Ovary (tissue), 9 donors: ENCODE results near the gene TARS3. TPM values are rescaled to one million over a fixed set of nuclear protein-coding genes. Genes with fewer than 3 reads are reported as not detected.

Experiments
- DNase-seq, 5 donors: peaks; one replicate each; pipeline ENCODE4 v3.0.0-alpha.2; 2019 to 2020
- H3K27ac ChIP-seq, 2 donors: fragments of 200-600 bp; one replicate each; pipeline versions ENCODE4 v1.5.1 to v1.8.0; 2019 to 2022
- H3K27me3 ChIP-seq: fragments of 200-600 bp; one replicate; pipeline ENCODE4 v1.8.0; 2022
- H3K36me3 ChIP-seq: fragments of 200-600 bp; sonication (generic); one replicate; pipeline ENCODE4 v1.5.1; 2019
- H3K4me1 ChIP-seq: one replicate; pipeline ENCODE4 v1.8.1; 2013; ENCODE audit warnings: mild to moderate bottlenecking, moderate library complexity; ENCODE audit not compliant: insufficient read depth
- H3K4me3 ChIP-seq: fragments of 200-600 bp; sonication (generic); one replicate; pipeline ENCODE4 v1.5.1; 2017
- H3K9me3 ChIP-seq, 2 donors: fragments of 200-600 bp in 1 of 2; sonication (generic) in 1 of 2; one replicate each; pipeline versions ENCODE4 v1.5.1 to v1.8.1; 2013 to 2019; ENCODE audit warnings: mild to moderate bottlenecking in 1 of 2, moderate library complexity in 1 of 2
- EP300 ChIP-seq: sonication (generic); formaldehyde crosslinking; IDR thresholded peaks from one replicate; pipeline ENCODE4 v1.6.1; 2017; ENCODE audit warnings: antibody characterized with exemption
- POLR2A ChIP-seq: fragments of 450-650 bp; IDR thresholded peaks from one replicate; pipeline ENCODE4 v1.6.1; 2017; ENCODE audit warnings: antibody characterized with exemption, mild to moderate bottlenecking, moderate library complexity
- WGBS, 3 donors: extraction: QIAGEN DNeasy Blood & Tissue Kit in 1 of 3; methylation state at CpG; one replicate each; pipeline versions ENCODE4 v1.1.5 to v1.1.7; 2013 to 2017; 5-methylcytosine and 5-hydroxymethylcytosine counted together
- intact Hi-C, 4 donors: fragments of 100-400 bp; cut with DNase I; formaldehyde crosslinking; loops; one replicate each; pipeline versions ENCODE4 v1.11.0 to v1.15.1; 2022 to 2023
- polyA plus RNA-seq, 2 donors: library from polyadenylated mRNA; stranded (reverse); fragments of 200-250 nt in 1 of 2; fragments of 350-450 nt in 1 of 2; fragmentation: Illumina TruSeq in 1 of 2; extraction: RNeasy Lipid Tissue Mini Kit (QIAGEN cat#74804) in 1 of 2; gene quantifications; one replicate each; pipeline ENCODE4 v1.2.3, GENCODE V29; 2013 to 2014
- total RNA-seq, 7 donors: library from RNA; depleted of rRNA in 2 of 7; stranded (reverse); fragments of >200 nt in 2 of 7; fragmentation: NEBNext Ultra II Directional in 3 of 7; extraction: Animal tissue kit (Norgen Biotek cat#: 25700) in 3 of 7; gene quantifications; one replicate each; pipeline versions ENCODE4 v1.1.0 to v1.2.4, GENCODE V29; 2016 to 2023
- TF ChIP-seq, protein P1 (sequence below), 3 donors: fragments of 450-650 bp in 2 of 3; fragments of 200-600 bp in 1 of 3; IDR thresholded peaks; one replicate each; pipeline versions ENCODE4 v1.5.1 to v1.8.0; 2016 to 2022; ENCODE audit warnings: antibody characterized with exemption in 3 of 3, mild to moderate bottlenecking in 1 of 3
- donor health status: DM: no; HTN: no; CAD: no; lungs with moderate emphysema.
- donor health status: DM: no; HTN: no; CAD: no.
- donor health status: Bipolar disorder and iron deficiency.
- donor health status: DM: yes; HTN: yes; CAD: no.
- donor health status: DM: no; HTN: no; CAD: no.
- donor health status: DM: yes; HTN: yes; CAD: no.

Gene TARS3
- total and polyA plus RNA-seq, 9 donors, result 10.1 to 23.5 (median 15.3) TPM

DNA sequence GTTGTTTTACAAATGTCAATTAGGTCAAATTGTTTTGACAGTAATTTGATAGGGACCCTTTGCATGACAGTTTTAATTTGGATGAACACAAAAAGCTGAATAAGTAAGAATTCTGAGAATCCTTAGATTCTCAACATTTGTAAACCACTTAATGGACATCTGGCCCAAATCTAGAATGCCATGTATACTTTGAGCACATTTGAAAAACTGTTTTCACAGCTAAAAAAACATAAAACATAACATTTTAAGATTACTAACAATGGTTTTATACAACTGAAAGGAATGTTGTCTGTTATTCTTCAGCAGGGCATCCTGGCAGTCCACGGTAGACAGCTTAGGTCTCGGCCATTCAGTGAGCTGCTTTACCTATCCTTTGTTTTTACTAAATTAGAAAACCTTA, 37.6 kb downstream of the TARS3 start:
- TF ChIP-seq EP300, result no peak
- TF ChIP-seq POLR2A, result no peak
- TF ChIP-seq, protein P1, sequence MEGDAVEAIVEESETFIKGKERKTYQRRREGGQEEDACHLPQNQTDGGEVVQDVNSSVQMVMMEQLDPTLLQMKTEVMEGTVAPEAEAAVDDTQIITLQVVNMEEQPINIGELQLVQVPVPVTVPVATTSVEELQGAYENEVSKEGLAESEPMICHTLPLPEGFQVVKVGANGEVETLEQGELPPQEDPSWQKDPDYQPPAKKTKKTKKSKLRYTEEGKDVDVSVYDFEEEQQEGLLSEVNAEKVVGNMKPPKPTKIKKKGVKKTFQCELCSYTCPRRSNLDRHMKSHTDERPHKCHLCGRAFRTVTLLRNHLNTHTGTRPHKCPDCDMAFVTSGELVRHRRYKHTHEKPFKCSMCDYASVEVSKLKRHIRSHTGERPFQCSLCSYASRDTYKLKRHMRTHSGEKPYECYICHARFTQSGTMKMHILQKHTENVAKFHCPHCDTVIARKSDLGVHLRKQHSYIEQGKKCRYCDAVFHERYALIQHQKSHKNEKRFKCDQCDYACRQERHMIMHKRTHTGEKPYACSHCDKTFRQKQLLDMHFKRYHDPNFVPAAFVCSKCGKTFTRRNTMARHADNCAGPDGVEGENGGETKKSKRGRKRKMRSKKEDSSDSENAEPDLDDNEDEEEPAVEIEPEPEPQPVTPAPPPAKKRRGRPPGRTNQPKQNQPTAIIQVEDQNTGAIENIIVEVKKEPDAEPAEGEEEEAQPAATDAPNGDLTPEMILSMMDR (IDR thresholded peaks at IDR 0.05), result no peak
- H3K9me3 ChIP-seq, result no peaks in the 10 kb centered on the region
- no peak overlapping the region for H3K27ac ChIP-seq
- H3K36me3 ChIP-seq, result no peaks in the 10 kb centered on the region
- 78 to 86% (median 79%) methylated on average over 2 of the region's 2 CpGs for WGBS, 3 donors
- DNase-seq, result no peak
- H3K4me1 ChIP-seq, result no peaks in the 10 kb centered on the region
- H3K27me3 ChIP-seq, result no peaks in the 10 kb centered on the region
- H3K4me3 ChIP-seq, result no peak overlapping the region
- intact Hi-C loops, result no loop called here

DNA sequence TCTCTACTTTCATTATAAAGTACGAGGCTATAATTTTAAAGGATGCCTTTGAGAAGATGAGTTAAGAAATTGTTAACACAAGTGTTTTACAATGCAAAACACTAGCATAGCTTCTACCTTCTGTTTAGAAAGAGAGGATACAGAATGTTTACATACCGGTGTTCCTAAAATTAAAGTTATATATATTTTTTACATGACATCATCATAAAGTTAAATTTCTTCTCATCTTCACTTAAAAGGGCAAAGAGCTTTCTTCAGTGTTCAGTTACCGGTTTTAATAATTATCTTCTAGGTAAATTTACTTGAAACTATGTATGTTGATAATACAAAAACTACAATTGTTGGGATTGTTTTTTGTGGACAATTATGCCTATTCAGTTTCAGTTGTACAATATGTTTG, 39.4 kb downstream of the TARS3 start:
- Histone ChIP-seq H3K36me3 (no peaks in the 10 kb centered on the region), H3K27ac (no peak overlapping the region), H3K27me3 (no peaks in the 10 kb centered on the region), H3K4me1 (no peaks in the 10 kb centered on the region), H3K4me3 (no peak overlapping the region), H3K9me3 (no peaks in the 10 kb centered on the region)
- intact Hi-C loops, result no loop called here
- DNase-seq, result no peak
- TF ChIP-seq POLR2A, result no peak
- no peak for TF ChIP-seq EP300
- TF ChIP-seq, protein P1 (IDR thresholded peaks at IDR 0.05), result no peak
- 93 to 96% (median 95%) methylated on average over 3 of the region's 3 CpGs for WGBS, 3 donors

DNA sequence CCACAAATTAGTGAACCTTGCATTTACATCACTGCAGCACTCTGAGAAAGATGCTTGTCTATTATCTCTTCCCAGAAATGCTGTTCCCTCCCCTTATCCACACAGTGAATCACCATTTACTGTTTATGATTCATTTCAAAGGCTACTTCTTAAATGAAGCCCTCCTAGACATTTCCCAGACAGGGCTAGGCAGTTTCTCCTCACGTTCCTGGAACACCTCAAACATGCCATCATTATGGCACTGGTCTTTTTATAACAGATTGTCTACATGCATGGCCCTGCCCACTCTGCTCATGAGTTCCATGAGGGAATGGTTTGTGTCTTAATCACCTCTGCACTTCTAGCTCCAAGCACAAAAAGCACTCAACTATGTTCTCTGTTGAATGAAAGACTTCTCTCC, 39.9 kb downstream of the TARS3 start:
- Histone ChIP-seq H3K9me3 (no peaks in the 10 kb centered on the region), H3K4me3 (no peak overlapping the region), H3K27me3 (no peaks in the 10 kb centered on the region), H3K36me3 (no peaks in the 10 kb centered on the region), H3K4me1 (no peaks in the 10 kb centered on the region), H3K27ac (no peak overlapping the region)
- no peak for TF ChIP-seq POLR2A
- TF ChIP-seq, protein P1 (IDR thresholded peaks at IDR 0.05), result no peak
- no peak for TF ChIP-seq EP300
- intact Hi-C loops, result no loop called here
- 50 to 88% (median 67%) methylated on average over 1 of the region's 1 CpG for WGBS, 3 donors
- DNase-seq, result no peak

DNA sequence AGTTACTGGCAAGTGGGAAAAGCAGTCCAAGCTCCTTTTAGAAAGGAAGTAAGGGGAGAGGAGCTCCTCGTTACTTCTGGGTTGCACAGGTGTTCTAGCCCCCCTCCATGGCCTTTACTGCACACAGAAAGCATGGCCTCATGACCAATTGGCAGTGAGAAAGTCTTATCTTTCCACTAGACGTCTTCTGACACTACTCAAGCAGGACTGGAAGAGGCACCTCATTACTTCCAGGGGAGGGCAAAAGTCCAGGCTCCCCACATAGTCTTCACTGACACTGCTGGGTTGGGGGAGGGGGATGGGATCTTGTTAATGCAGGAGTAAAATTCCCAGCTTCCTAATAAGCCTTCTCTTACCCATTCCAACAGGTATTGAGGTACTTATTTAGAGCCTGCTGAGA, 44.5 kb downstream of the TARS3 start:
- intact Hi-C loops, result no loop called here
- no peaks in the 10 kb centered on the region for H3K9me3 ChIP-seq
- DNase-seq, result no peak
- no peaks in the 10 kb centered on the region for H3K36me3 ChIP-seq
- no peak overlapping the region for H3K4me3 ChIP-seq
- no peaks in the 10 kb centered on the region for H3K4me1 ChIP-seq
- WGBS, 3 donors, result 62 to 73% (median 67%) methylated on average over 2 of the region's 2 CpGs
- no peak overlapping the region for H3K27ac ChIP-seq
- TF ChIP-seq EP300 (no peak), POLR2A (no peak)
- TF ChIP-seq, protein P1 (IDR thresholded peaks at IDR 0.05), result no peak
- no peaks in the 10 kb centered on the region for H3K27me3 ChIP-seq

DNA sequence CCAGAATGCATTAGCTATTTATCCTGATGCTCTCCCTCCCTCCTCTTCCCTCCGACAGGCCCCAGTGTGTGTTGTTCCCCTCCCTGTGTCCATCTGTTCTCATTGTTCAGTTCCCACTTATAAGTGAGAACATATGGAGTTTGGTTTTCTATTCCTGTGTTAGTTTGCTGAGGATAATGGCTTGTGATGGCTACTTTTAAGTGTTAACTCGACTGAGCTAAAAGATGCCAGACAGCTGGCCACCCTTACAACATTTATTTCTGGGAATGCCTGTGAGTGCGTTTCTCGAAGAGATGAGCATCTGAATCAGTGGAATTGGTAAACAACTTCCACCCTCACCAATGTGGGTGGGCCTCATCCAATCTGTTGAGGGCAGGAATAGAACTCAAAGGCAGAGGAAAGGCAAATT, 47.3 kb downstream of the TARS3 start:
- Histone ChIP-seq H3K4me1 (no peaks in the 10 kb centered on the region), H3K27ac (no peak overlapping the region), H3K27me3 (no peaks in the 10 kb centered on the region), H3K9me3 (no peaks in the 10 kb centered on the region), H3K4me3 (no peak overlapping the region), H3K36me3 (no peaks in the 10 kb centered on the region)
- intact Hi-C loops, result no loop called here
- WGBS, 3 donors, result 35 to 62% (median 57%) methylated on average over 4 of the region's 4 CpGs
- no peak for DNase-seq
- TF ChIP-seq EP300, result no peak
